ENCODE data around the gene LMBRD1.
"Not testable (repeated sequence)": the region's sequence is repeated elsewhere in the genome, so short reads cannot be mapped to it uniquely, and the experiment has no call there.

Gene LMBRD1

DNA sequence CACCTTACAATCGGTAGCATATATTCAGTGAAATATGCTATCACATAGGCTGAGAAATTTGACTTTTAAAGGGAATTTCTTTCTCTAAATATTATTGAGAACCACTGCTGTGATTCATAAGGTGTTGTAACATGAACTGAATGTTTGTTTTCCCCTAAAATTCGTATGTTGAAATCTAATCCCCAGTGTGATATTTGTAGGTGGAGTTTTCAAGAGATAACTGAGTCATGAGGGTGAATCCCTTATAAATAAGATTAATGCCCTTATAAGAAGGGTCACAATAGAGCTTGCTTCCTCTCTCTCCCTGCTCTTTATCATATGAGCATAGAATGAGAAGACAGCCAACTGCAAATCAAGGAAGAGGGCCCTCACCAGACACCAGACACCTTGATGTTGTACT, 64.8 kb downstream of the LMBRD1 start:
- no peak for DNase-seq

- peak; percentile 49 for DNase-seq
Measured at GRCh38 chr6:69729870-69730449, 66.8 kb downstream of the LMBRD1 start.

GRCh38 chr6:69722683-69723082, 74.1 kb downstream of the LMBRD1 start:
- DNase-seq, result no peak

DNA sequence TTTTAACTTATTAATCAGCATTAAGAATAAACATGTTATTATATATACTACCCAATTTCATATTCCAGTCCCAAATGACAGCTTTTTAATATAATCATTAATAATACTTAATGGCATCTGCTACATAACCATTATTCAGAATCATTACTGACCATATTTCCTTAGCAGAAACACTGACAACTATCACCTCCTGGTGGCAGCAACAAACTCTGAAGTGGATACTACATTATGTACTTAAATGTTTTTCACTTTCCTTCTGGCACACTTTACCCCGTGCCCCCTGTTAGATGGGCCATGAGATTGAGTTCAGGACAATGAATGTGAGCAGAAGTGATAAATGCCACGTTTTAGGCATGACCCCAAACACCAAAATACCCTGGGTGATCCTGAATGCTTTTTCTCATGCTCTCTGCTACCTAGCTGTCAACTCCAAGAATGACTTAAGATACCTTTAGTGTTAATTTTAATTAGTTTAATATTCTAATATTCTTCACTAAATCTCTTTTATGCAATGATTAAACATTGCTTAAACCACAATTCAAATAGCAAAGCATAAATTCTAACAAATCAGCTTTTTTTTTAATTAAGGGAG, 77.1 kb downstream of the LMBRD1 start:
- peak; percentile 51 for DNase-seq

- DNase-seq, result no peak
Measured at GRCh38 chr6:69706724-69707123, 90.1 kb downstream of the LMBRD1 start.

- no peak for DNase-seq
Measured at GRCh38 chr6:69705954-69706353, 90.9 kb downstream of the LMBRD1 start.

DNA sequence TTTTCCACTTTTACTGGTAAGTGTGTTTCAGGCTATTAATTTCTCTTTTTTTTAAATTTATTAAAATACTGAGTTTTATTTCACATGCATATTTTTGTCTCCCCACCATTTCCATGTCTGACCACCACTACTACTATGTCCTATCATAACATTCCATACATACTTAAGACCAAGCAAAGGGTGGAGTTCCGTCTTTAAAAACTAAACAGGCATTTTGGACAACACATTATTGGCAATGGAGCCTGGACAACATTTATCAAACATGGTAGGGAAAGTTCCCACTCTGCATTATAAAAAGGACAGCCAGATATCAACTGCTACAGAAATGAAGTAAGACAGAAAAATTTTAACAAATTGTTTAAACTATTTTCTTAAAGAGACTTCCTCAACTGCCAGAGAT, 91.9 kb downstream of the LMBRD1 start:
- DNase-seq, result no peak

DNA sequence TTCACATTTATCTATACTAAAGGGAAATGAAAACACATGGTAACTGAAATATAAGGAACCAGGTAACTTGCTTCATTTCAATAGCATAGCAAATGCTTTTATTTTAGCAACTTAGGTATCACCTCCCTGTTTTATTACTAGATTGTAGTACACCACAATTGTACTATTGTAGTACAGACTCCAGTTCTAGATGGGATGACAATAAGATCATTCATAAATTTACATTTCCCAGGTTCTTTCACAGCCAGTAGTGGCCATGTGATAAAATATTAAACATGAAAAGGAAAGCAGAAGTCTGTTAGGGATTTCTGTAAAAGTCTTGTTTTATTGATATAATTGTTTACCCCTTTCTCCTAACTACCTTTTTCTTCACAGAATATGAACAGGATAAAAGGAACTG, 97.2 kb downstream of the LMBRD1 start:
- DNase-seq, result no peak

DNA sequence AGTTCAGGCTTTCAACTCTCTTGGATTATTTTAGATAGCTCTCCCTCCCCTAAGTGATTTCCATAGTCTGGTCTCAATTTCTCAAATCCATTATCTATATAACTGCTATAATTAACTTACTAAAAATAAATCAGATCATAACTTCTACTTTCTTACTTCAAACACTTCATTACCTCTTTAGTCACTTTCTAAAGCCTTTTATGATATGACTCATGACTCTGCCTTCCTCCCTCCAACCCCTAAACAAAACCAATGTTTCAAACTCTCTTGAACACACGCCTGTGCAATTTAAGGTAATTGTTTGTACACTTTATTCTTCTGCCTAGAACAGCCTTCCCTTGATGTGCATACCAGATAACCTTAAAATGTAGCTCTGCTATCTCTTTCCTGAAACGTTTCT, 100.5 kb downstream of the LMBRD1 start:
- DNase-seq, result no peak

DNA sequence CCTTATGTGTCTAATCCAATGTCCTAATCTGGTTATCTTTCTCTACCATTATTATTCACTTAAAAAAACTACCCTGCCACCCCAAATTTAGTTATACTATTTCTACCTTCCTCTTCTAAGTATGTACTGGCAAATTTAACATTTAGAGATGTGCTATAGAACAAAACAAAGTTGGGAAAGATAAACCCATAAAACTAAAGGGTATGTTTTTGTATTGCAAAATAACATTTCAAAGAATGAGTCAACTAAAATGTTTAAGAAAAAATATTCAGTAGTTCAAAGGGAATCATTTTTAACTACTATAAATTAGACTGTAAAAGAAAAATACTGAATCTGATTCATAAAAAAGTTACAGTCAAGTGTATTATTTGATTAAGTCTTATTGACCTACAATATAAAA, 103.0 kb downstream of the LMBRD1 start:
- DNase-seq, result no peak

GRCh38 chr6:69690986-69691385, 105.8 kb downstream of the LMBRD1 start:
- peak; percentile 10 for DNase-seq

DNA sequence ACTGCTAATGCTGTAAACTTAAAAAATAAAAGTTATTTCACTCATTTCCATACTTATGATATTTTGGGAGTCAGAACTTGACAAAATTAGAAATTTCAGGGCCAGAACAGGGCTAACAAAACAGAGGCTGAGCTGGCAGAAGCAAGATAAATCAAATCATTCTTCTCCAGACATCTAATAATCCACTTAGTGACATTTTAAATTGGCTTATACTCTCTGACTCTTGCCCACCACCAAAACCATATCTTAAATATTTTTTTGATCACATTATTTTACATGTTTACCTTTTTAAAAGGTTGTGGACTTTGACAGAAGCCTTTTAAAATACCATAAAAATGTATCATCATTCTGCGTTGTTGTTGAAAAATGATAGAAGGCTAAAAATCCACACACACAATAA, 116.5 kb downstream of the LMBRD1 start:
- no peak for DNase-seq

DNA sequence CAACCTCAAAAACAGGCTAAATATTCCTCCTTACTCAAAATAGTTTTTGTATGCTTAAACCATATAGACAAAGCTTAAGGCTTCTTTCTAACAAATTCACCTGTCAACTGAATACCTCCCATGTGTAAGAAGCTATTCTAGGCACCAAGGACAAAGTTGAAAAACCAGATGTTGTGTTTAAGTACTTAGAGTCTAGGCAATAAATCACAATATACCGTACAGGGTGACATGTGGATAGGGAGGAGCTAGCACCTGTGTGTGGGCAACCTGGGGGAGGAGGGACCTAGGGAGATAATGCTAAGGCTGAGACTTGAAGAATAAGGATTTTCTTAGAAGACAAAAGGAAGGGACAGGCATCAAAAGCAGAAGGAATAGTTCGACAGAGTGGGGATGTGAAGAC, 123.5 kb downstream of the LMBRD1 start:
- no peak for DNase-seq

- DNase-seq, result no peak
Measured at GRCh38 chr6:69668916-69669315, 127.9 kb downstream of the LMBRD1 start.

GRCh38 chr6:69666779-69667178, 130.0 kb downstream of the LMBRD1 start:
- not testable (repeated sequence) for DNase-seq

- no peak for DNase-seq
Measured at GRCh38 chr6:69665437-69665836, 131.4 kb downstream of the LMBRD1 start.

DNA sequence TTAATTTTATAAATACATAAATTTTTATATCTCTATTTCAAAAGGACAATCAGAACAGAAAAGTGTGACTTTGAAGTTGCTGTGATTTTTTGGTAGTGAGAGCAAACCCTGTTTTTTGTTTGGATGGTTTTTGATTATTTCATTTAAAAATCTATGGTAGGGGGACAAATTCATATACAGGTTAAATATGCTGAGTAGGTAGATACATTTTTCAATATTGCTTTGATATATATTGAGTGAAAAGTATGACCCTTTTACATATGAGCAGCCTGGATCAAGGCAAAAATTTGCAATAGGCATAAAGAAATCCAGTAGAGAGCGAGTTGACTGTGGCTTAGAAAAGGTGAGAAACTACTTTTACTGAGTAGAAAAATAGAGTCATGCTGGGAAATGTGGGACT, 132.3 kb downstream of the LMBRD1 start:
- no peak for DNase-seq

DNA sequence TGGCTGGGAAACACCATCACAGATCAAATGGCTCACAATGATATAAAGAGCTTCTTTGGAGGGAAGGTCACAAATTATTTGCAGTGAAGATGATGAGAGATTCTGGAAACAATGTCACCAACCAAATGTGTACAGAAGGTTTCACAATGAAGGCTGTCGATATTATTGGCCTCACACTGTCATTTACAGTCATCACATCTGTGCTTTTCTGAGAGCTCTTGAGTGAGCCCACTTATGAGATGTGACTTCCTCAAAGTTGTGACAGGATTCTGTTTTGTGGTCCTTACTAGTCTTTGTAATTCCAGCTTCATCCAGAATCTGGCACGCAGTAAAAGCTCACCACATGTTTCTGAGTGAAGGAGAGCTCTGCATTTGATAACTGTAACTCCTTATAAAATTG, 133.6 kb downstream of the LMBRD1 start:
- DNase-seq, result no peak

DNA sequence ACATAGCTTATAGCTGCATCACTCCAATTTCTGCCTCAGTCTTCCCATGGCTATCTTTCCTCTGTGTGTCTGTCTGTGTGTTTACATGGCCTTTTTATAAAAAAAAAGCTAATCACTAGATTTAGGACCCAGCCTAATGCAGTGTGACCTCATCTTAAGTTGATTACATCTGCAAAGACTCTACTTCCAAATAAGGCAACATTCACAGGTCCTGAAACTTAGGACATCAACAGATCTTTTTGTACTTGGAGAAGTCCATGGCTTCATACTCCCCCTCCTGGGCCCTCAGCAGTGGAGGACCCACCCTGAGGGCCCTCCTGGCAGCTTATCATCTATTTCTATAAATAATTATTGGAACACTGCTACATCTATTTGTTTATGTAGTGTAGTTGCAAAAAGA, 146.1 kb downstream of the LMBRD1 start:
- no peak for DNase-seq

DNA sequence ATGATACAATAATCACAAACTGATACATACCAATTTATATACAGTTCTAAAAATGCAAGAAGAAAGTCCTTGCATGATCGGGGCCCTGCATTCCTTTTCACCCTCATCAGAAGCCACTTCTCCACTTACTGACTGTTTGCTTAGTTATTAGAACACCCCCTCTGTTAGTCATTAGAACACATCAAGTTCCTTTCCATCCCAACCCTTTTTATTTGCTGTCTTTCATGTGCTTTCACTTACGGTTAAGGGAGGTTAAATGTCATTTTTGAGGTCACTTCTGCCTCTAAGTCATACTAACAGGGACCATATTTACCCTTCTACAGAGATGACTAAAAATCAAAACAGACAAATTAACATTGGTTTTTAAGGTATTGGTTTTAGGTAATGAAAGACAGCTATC, 149.1 kb downstream of the LMBRD1 start:
- no peak for DNase-seq

DNA sequence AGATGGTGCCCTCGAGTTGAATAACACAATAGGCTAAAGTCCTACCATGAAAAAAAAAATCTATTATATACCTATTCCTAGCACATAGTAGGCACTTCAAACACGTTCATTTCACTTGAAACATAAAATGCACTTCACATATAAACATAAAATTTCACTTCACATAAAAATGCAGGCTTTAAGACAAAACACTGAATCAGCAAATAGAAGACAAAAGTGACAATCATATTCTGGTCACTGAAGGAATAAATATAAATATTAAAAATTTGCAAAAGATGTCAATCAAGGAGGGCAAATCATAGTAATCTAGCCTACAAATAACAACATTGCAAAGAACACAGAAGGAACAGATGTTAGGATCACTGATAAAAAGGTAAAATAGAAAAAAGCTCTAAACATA, 153.1 kb downstream of the LMBRD1 start:
- no peak for DNase-seq

DNA sequence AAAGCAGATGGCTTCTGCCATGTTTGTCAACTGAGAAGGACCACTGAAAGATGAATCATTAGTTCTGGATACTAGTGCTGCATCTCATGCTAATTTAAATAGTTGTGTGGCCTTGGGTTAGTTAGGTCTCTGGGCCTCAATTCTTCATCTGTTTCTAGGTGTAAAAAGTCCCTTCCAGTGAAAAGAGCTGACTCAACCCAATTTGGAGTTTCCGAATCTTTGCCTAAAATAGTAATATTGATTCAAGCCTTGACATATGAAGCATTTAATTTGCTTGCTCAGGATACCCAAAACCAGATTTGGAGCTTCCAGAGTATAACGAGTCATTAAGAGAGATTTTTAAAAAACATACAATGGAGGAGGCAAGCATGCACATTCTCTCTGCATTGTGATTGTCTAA, 163.9 kb downstream of the LMBRD1 start:
- no peak for DNase-seq

- DNase-seq, result no peak
Measured at GRCh38 chr6:69631552-69632346, 165.1 kb downstream of the LMBRD1 start.

DNA sequence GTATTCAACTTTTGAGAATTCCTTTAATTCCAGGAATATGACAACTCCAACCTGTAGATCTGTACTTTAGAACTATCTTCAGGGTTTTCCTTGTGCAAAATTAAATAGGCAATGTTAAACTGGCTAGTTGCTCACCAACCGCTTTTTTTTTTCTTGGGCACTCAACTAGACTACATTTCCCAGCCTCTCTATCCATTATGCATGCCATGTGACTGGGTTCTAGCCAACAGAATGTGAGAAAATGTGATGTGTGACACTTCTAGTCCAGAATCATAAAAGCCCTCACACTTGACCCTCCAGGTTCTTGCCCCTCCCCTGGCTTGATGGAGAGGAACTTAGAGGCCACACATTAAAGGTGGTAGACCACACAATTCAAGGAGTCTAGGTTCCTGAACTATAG, 166.0 kb downstream of the LMBRD1 start:
- DNase-seq, result no peak

DNA sequence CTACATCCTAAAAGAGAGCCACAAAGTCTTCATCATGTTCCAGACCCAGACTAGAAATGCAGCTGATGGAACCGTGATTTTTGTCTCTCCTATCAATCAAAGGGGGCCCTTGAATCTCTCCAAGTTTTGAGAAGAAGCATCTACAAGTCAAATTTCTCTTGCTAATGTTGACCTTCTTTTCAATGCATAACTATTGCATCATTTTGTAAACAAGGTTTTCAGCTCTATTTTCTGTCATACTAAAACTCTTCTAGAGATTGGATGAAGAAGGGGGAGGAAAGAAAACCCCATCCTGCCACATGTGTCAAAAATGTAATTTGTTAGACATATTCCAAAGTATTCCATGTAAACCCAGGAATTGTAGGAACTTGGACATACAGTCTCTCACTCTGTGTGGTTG, 169.2 kb downstream of the LMBRD1 start:
- DNase-seq, result no peak

Data from OCI-M1 (cell line).